MCF 10A (cell line): ENCODE results near the gene TBC1D14. TPM values are rescaled to one million over a fixed set of nuclear protein-coding genes. Genes with fewer than 3 reads are reported as not detected.

Source experiments
- BruUV-seq: library from RNA; stranded (reverse); fragments of 400-500 nt; replicated peaks from 2 replicates; lab custom pipeline; 2021; lab: Mats Ljungman, UMichigan
- CTCF ChIA-PET: fragments of 300-600 bp; sonication (Branson Sonifier 250); formaldehyde crosslinking; extraction: SDS; loops from one replicate; lab custom pipeline; 2021; ENCODE audit warnings: antibody characterized with exemption, inconsistent platforms; lab: Yijun Ruan, JAX
- POLR2A ChIA-PET: fragments of 300-600, 350-650 bp; sonication (Branson Sonifier 250); formaldehyde crosslinking; extraction: SDS; loops from one replicate; lab custom pipeline; 2020; ENCODE audit warnings: antibody characterized with exemption, inconsistent platforms; lab: Yijun Ruan, JAX
- DNase-seq: peaks from one replicate; pipeline ENCODE4 v3.0.0-alpha.2; 2018; ENCODE audit not compliant: unreplicated experiment
- H3K27ac Mint-ChIP-seq: one replicate; pipeline ENCODE4 v1.8.0; 2022; ENCODE audit warnings: mild to moderate bottlenecking, low read depth, mixed read lengths; ENCODE audit not compliant: unreplicated experiment
- H3K27me3 Mint-ChIP-seq: one replicate; pipeline ENCODE4 v1.8.0; 2022; ENCODE audit warnings: mixed read lengths; ENCODE audit not compliant: insufficient read depth, unreplicated experiment
- H3K36me3 Mint-ChIP-seq: one replicate; pipeline ENCODE4 v1.8.0; 2022; ENCODE audit warnings: mild to moderate bottlenecking, moderate library complexity, mixed read lengths; ENCODE audit not compliant: insufficient read depth, unreplicated experiment
- H3K4me1 Mint-ChIP-seq: one replicate; pipeline ENCODE4 v1.8.0; 2022; ENCODE audit warnings: mixed read lengths; ENCODE audit not compliant: insufficient read depth, unreplicated experiment
- H3K4me3 Mint-ChIP-seq: one replicate; pipeline ENCODE4 v1.8.0; 2022; ENCODE audit warnings: mild to moderate bottlenecking, moderate library complexity, mixed read lengths; ENCODE audit not compliant: unreplicated experiment
- H3K9me3 Mint-ChIP-seq: one replicate; pipeline ENCODE4 v1.8.0; 2022; ENCODE audit warnings: mixed read lengths; ENCODE audit not compliant: unreplicated experiment
- intact Hi-C: fragments of 100-400 bp; cut with micrococcal nuclease; formaldehyde crosslinking; loops from 2 replicates; pipeline ENCODE4 v1.14.1; 2022
- total RNA-seq: library from RNA; stranded (reverse); gene quantifications from 2 replicates; pipeline ENCODE4 v1.2.3, GENCODE V29; 2022
- TF ChIP-seq, protein P1 (sequence below): fragments of 200-600 bp; IDR thresholded peaks from one replicate; pipeline ENCODE4 v1.8.0; 2022; ENCODE audit warnings: antibody characterized with exemption, mild to moderate bottlenecking; ENCODE audit not compliant: unreplicated experiment

Gene TBC1D14
- total RNA-seq, 1 experiment from 2014 or later = 55.1 TPM

DNA sequence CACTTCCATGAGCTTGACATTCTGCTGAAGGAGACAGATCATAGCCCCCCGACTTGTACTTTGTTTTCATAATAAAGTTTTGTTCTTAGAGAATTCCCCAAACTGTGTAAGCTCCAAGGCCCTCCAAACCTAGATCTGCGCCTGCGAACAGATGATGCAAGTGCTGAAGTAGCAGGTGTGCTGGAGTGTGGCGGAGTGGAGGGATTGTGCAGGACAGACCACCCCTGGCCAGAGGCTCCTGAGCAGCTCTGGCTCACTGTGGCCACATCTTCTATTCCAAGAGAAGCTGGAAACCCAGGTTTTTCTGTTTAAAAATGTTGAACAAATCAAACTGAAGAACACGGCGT, 46.4 kb downstream of the TBC1D14 start:
- Mint-ChIP-seq H3K27ac (no peak overlapping the region), H3K27me3 (no peaks in the 10 kb centered on the region), H3K4me3 (no peak overlapping the region), H3K4me1 (peaks cover 7% of the 10 kb centered on the region), H3K36me3 (peaks cover 5% of the 10 kb centered on the region), H3K9me3 (no peaks in the 10 kb centered on the region)
- ChIA-PET POLR2A (interaction anchor here (1.1 to 1.9 kb wide), 2 partner anchors 14 to 111 kb away, joined by 3 to 7 read pairs; partner anchors contain the start of gene GRPEL1), CTCF (interaction anchor here (0.5 kb wide), 1 partner anchor 249 kb away, joined by 3 read pairs; no protein-coding TSS in a partner anchor)
- TF ChIP-seq, protein P1, sequence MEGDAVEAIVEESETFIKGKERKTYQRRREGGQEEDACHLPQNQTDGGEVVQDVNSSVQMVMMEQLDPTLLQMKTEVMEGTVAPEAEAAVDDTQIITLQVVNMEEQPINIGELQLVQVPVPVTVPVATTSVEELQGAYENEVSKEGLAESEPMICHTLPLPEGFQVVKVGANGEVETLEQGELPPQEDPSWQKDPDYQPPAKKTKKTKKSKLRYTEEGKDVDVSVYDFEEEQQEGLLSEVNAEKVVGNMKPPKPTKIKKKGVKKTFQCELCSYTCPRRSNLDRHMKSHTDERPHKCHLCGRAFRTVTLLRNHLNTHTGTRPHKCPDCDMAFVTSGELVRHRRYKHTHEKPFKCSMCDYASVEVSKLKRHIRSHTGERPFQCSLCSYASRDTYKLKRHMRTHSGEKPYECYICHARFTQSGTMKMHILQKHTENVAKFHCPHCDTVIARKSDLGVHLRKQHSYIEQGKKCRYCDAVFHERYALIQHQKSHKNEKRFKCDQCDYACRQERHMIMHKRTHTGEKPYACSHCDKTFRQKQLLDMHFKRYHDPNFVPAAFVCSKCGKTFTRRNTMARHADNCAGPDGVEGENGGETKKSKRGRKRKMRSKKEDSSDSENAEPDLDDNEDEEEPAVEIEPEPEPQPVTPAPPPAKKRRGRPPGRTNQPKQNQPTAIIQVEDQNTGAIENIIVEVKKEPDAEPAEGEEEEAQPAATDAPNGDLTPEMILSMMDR = no peak
- no TSS peak for BruUV-seq
- no peak for DNase-seq
- intact Hi-C loops = no loop called here

GRCh38 chr4:6956434-6957147, 47.0 kb downstream of the TBC1D14 start:
- Mint-ChIP-seq H3K36me3 (peaks cover 3% of the 10 kb centered on the region), H3K4me3 (no peak overlapping the region), H3K27ac (no peak overlapping the region), H3K9me3 (no peaks in the 10 kb centered on the region), H3K27me3 (no peaks in the 10 kb centered on the region), H3K4me1 (peaks cover 7% of the 10 kb centered on the region)
- TF ChIP-seq, protein P1 = no peak
- ChIA-PET CTCF (no interaction called here), POLR2A (interaction anchor here (1.1 to 1.9 kb wide), 2 partner anchors 14 to 111 kb away, joined by 3 to 7 read pairs; partner anchors contain the start of gene GRPEL1)
- intact Hi-C loops = no loop called here
- DNase-seq = no peak
- no TSS peak for BruUV-seq

DNA sequence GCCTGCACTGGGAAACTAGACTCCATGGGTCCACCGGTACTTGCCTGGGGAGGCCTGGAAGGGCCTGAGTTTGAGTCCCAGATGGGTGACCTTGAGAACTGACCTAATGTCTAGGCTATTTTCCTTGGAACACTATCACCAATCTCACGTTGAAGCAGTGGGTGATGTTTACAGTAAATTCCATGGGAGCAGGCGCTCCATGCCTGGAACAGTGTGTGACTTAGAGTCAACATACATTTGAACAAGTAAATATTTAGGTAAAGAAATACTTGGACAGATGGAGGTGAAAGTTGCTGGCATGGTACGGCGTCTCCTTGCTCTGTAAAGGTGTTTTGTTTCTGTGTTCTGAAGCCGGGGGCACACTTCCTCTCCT, 47.5 kb downstream of the TBC1D14 start:
- H3K9me3 Mint-ChIP-seq = no peaks in the 10 kb centered on the region
- intact Hi-C loops = no loop called here
- POLR2A ChIA-PET = interaction anchor here (1.9 kb wide), 1 partner anchor 110 kb away, joined by 7 read pairs; the partner anchor contains the start of gene GRPEL1
- peaks cover 7% of the 10 kb centered on the region for H3K4me1 Mint-ChIP-seq
- TF ChIP-seq, protein P1 = no peak
- no peak overlapping the region for H3K4me3 Mint-ChIP-seq
- no TSS peak for BruUV-seq
- no peaks in the 10 kb centered on the region for H3K27me3 Mint-ChIP-seq
- DNase-seq = no peak
- H3K36me3 Mint-ChIP-seq = no peaks in the 10 kb centered on the region
- H3K27ac Mint-ChIP-seq = no peak overlapping the region
- CTCF ChIA-PET = no interaction called here

- no TSS peak for BruUV-seq
- Mint-ChIP-seq H3K9me3 (no peaks in the 10 kb centered on the region), H3K27me3 (no peaks in the 10 kb centered on the region), H3K27ac (no peak overlapping the region), H3K4me3 (no peak overlapping the region), H3K36me3 (no peaks in the 10 kb centered on the region), H3K4me1 (peaks cover 7% of the 10 kb centered on the region)
- DNase-seq = no peak
- TF ChIP-seq, protein P1 = no peak
- CTCF ChIA-PET = interaction anchor here (0.5 kb wide), 1 partner anchor 44 kb away, joined by 3 read pairs; no protein-coding TSS in a partner anchor
- POLR2A ChIA-PET = interaction anchor here (0.6 kb wide), 1 partner anchor 9 kb away, joined by 3 read pairs; no protein-coding TSS in a partner anchor
- intact Hi-C loops = no loop called here
Measured at GRCh38 chr4:6957994-6958393, 48.4 kb downstream of the TBC1D14 start.
